ENCODE measurements around the gene ARL1.

The ARL1 gene

GRCh38 chr12:101407436-101408345 is at the start of gene ARL1:
Gene ARL1, minus strand, starts transcription at chr12:101407772. Its CDS starts 127 bp downstream, at chr12:101407645.
- peak; percentile 64 for DNase-seq (ENCODE audit: low read depth)
- H3K4me3 ChIP-seq (ENCODE audit: low read depth, low read length) = peak within 1 kb of the TSS; percentile 87
- TF ChIP-seq CTCF (IDR thresholded peaks at IDR 0.05; ENCODE audit: low read depth, low read length, missing control alignments) = peak; percentile 2

GRCh38 chr12:101455685-101456084 is 48.1 kb upstream of the ARL1 start:
- no peak for DNase-seq (ENCODE audit: low read depth)
- no peak for TF ChIP-seq CTCF (IDR thresholded peaks at IDR 0.05; ENCODE audit: low read depth, low read length, missing control alignments)
- no peak overlapping the region for H3K4me3 ChIP-seq (ENCODE audit: low read depth, low read length)

- DNase-seq (ENCODE audit: low read depth) = no peak
- no peak for TF ChIP-seq CTCF (IDR thresholded peaks at IDR 0.05; ENCODE audit: low read depth, low read length, missing control alignments)
- H3K4me3 ChIP-seq (ENCODE audit: low read depth, low read length) = no peak overlapping the region
Measured at GRCh38 chr12:101441461-101442224, 34.1 kb upstream of the ARL1 start.

GRCh38 chr12:101439236-101439635 is 31.7 kb upstream of the ARL1 start:
- H3K4me3 ChIP-seq (ENCODE audit: low read depth, low read length) = no peak overlapping the region
- DNase-seq (ENCODE audit: low read depth) = no peak
- TF ChIP-seq CTCF (IDR thresholded peaks at IDR 0.05; ENCODE audit: low read depth, low read length, missing control alignments) = no peak

- H3K4me3 ChIP-seq (ENCODE audit: low read depth, low read length) = no peak overlapping the region
- DNase-seq (ENCODE audit: low read depth) = no peak
- TF ChIP-seq CTCF (IDR thresholded peaks at IDR 0.05; ENCODE audit: low read depth, low read length, missing control alignments) = no peak
Measured at GRCh38 chr12:101436136-101436535, 28.6 kb upstream of the ARL1 start.

GRCh38 chr12:101430456-101430855 is 22.9 kb upstream of the ARL1 start:
- DNase-seq (ENCODE audit: low read depth) = no peak
- TF ChIP-seq CTCF (IDR thresholded peaks at IDR 0.05; ENCODE audit: low read depth, low read length, missing control alignments) = no peak
- H3K4me3 ChIP-seq (ENCODE audit: low read depth, low read length) = no peak overlapping the region
